Hematopoietic multipotent progenitor cell treated with erythropoietin and hydrocortisone succinate and interleukin-3 and kit ligand, for 6 days (in vitro differentiated cells): ENCODE data around the gene DYSF.
"Not testable (repeated sequence)": the region's sequence is repeated elsewhere in the genome, so short reads cannot be mapped to it uniquely, and the experiment has no call there.

ENCODE experiments used
- DNase-seq: peaks from one replicate; pipeline ENCODE4 v3.0.0-alpha.2; 2015

Gene DYSF

GRCh38 chr2:71619230-71619741, 165.9 kb downstream of the DYSF start:
- no peak for DNase-seq

- no peak for DNase-seq
Observed at GRCh38 chr2:71620116-71620515, 166.8 kb downstream of the DYSF start.

GRCh38 chr2:71620851-71621251, 167.5 kb downstream of the DYSF start:
- no peak for DNase-seq

DNA sequence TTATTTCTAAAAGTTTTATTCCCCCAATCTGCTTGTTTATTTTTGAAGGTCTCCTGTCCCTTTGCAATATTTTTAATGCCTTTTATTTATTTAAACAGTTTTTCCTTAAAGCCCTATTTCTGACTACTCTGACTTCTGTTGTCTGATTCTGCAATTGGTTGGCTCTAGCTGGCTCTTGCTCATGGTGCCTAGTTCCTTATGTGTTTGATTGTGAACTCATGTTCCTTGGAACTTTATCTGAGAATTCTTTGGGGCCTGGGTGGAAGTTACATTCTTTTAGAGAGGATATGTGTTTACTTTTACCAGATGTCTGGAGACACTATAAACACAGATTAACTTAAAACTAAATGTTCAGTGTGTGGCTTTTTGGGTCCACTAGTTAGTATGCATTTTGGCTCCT, 175.9 kb downstream of the DYSF start:
- no peak for DNase-seq

DNA sequence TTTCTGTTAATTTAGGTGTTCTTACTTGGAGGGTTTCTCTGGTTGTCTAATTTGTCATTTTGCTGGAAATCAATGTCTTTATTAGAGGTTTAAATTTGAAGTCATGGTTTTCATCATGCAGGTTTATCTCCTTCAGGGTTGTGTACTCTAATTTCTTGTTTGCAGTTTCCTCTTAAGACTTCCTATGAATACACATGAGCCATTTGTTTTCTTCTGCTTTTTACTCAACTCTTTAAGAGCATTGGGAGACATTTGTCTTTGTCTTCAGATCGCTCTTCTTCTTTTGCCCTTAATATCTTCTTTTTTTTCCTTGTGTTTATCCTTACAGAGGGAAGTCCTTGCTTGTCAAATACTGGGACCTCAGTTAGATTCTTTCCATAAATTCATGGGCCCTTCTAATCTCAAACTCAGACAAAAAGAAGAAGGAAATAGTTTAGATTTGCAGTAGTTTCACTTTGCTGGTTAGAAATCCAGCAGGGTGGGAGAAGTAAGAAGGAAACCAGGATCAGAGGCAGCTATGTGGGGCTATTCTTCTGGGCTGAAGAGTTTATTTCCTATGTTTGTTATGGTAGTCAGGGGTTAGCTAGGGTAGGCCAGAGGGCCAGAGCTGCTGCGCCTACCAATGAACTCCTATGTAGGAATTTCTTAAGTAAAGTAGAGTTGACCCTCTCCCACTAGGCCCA, 176.6 kb downstream of the DYSF start:
- DNase-seq: no peak

- DNase-seq: no peak
Observed at GRCh38 chr2:71630454-71631328, 177.3 kb downstream of the DYSF start.

- DNase-seq: no peak
Observed at GRCh38 chr2:71631411-71631931, 178.1 kb downstream of the DYSF start.

DNA sequence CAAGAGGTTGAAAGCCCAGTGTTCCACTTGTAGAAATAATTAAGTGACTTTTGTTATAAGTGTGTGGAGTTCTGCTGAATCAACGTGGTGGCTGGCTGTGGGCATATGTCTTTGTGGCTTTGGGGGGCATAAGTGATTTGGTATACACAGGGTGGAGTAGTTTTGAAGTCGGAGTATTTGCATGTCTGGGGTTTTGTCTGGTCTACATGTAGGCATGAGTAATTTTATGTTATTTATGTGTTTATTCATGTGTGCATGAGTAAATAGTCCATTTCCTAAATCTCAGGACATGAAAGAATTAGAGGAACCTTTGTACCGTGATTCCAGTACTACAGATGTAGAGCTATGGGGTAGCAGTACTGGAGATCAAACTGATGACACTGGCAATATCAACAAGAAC, 179.7 kb downstream of the DYSF start:
- DNase-seq: no peak

DNA sequence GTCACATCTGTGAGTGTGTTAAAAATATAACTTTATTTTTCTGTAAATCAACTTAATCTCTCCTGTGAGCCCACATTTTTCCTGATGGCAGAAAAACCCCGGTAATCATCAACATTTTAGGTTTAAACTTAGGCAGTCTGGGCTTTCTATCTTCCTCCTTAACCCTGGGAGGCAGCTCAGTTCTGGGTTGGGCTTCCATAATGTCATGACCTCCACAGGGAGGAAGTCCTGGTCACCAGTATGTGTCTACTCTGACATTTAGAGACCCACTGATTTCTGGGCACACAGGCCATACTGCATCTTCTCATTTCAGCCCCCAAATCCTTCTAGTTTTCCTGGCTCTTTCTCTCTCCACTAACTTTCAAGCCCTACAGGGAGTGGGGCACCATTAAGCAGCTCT, 181.2 kb downstream of the DYSF start:
- no peak for DNase-seq

- DNase-seq: no peak
Observed at GRCh38 chr2:71635798-71636197, 182.4 kb downstream of the DYSF start.

GRCh38 chr2:71637168-71637567, 183.8 kb downstream of the DYSF start:
- no peak for DNase-seq

DNA sequence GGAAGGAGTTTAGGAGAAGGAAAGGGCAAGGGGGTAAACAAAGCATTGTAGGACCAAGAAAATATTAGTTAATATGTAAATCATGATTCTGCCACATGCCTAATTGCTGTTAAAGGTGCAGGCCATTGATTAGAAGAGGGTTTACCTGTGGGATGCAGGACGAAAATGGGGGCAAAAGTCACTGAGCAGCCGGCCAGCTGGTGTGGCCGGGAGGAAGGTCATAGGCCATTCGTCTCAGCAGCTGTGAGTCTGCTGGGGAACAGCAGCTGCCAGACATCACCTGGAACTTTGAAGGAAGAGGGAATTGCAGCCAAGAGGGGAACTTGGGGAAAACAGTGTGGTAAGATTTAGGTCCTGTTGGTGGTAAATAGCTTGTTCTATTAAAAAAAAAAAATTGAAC, 184.4 kb downstream of the DYSF start:
- no peak for DNase-seq

- DNase-seq: no peak
Observed at GRCh38 chr2:71639735-71640134, 186.4 kb downstream of the DYSF start.

DNA sequence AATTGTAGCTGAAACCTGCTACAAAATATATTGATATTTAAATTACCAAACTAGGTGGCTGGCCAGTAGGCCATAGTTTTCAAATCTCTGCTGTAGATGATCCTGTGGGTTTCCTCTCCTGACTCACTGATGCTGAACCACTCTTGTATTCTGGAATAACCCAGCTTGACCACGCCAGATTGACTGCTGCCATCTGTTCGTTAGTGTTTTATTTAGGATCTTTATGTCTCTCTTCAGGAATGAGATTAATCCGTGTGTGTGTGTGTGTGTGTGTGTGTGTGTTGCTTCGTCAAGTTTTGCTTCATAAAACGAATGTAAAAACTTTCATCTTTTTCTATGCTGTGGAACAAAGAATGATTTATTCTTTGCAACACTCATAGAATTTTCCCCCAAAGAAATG, 187.1 kb downstream of the DYSF start:
- DNase-seq: no peak

- no peak for DNase-seq
Observed at GRCh38 chr2:71643674-71644357, 190.5 kb downstream of the DYSF start.

- DNase-seq: no peak
Observed at GRCh38 chr2:71646028-71646427, 192.7 kb downstream of the DYSF start.

GRCh38 chr2:71647356-71647755, 194.0 kb downstream of the DYSF start:
- DNase-seq: no peak

DNA sequence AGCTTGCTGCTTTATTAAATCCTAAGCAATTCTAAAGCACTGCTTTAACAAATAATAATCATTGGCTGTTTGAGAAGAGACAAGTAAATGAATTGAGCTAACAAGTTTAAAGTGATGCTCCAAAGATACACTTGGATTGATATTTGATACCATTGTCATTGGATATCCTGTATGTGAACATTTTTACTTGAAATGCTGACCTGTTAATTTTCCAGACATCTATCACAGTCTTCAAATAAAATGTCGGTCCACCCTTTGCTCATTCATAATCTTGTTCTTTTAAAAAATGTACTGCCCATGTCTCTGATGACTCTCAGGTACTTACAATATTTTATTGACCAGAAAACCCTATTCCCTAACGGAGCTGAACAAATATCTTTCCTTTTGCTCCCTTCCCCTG, 202.1 kb downstream of the DYSF start:
- DNase-seq: no peak

DNA sequence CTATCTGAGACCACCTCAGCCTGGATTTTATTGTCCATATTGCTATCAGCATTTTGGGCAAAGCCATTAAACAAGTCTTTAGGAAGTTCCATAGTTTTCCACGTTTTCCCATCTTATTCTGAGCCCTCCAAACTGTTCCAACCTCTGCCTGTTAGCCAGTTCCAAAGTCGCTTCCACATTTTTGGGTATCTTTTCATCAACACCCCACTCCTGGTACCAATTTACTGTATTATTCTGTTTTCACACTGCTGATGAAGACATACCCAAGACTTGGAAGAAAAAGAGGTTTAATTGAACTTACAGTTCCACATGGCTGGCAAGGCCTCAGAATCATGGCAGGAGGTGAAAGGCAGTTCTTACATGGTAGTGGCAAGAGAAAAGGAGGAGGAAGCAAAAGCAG, 204.9 kb downstream of the DYSF start:
- DNase-seq: not testable (repeated sequence)

- DNase-seq: no peak
Observed at GRCh38 chr2:71658771-71659170, 205.4 kb downstream of the DYSF start.

DNA sequence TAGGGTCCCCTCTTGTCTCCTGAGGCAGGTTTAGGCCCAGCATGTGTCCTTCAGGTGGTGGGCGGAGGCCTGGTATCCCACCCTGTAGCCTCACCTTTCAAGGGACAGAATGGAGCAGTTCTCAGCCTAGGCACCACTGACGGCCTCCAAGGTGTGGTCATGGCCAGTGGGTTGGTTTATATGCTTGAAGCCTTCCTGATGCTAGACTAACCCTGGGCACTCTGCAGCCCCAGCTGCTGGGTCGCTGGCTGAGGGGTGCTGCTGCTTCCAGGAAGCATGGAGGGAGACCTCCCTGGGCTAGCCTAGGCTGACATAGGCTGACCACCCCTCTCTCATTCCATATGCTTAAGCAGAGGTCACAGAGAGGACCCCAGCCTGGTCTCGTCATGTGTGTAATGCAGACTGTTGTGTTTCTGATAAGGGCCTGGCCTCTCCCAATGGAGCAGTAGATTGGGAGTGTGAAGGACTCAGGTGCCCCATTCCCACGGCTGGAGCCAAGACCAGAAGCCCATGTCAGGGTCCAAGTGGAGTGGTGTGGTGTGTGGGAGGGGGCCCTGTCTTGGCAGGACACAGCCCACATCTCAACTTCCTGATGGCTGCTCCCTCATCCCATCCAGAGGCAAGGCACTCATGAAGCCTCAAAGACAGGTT, 206.6 kb downstream of the DYSF start:
- DNase-seq: no peak

- DNase-seq: no peak
Observed at GRCh38 chr2:71661782-71662181, 208.4 kb downstream of the DYSF start.
